RWPE1 (cell line): ENCODE results near the gene BIRC3.
"Not testable (repeated sequence)": the region's sequence is repeated elsewhere in the genome, so short reads cannot be mapped to it uniquely, and the experiment has no call there.

Experiments used
- CTCF ChIA-PET: fragments of 350-600 bp; sonication (Branson Sonifier 250); formaldehyde crosslinking; extraction: SDS; loops from one replicate; lab custom pipeline; 2021; lab: Yijun Ruan, JAX
- POLR2A ChIA-PET: fragments of 400-600 bp; formaldehyde crosslinking; extraction: SDS; loops from one replicate; lab custom pipeline; 2020; ENCODE audit warnings: antibody characterized with exemption; ENCODE audit not compliant: low non-redundant PET; lab: Yijun Ruan, JAX
- DNase-seq: peaks from one replicate; pipeline ENCODE4 v3.0.0; 2012; ENCODE audit warnings: low spot score
- H3K27ac ChIP-seq: fragments of 450-650 bp; 2 replicates; pipeline ENCODE4 v1.5.1; 2017
- CTCF ChIP-seq: fragments of 450-650 bp; conservative IDR thresholded peaks from 2 replicates; pipeline ENCODE4 v1.5.1; 2017; ENCODE audit warnings: low read depth, mild to moderate bottlenecking

BIRC3 gene

DNA sequence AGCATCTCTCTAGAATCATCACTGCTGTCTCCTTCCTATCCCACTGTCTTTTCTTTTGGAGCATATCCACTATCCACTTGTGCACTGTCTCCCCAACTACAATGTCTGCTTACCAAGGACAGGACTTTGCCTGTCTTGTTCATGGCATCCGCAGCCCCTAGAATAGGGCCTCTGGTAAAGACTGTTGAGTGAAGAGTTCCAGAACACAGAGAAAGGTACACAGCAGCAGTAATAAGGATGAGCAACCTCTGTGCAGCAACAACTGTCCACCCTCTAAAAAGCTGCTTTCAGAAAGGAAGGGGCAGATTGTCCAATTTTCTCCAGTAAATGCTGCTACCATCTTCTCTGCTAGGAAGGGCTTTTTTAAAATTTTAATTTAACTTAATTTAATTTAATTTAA is 25.5 kb upstream of the BIRC3 start:
- CTCF ChIA-PET = interaction anchor here (0.6 to 1.0 kb wide), 2 partner anchors 49 to 68 kb away, joined by 3 to 5 read pairs; no protein-coding TSS in a partner anchor
- TF ChIP-seq CTCF = no peak
- H3K27ac ChIP-seq = no peak overlapping the region
- POLR2A ChIA-PET = no interaction called here
- no peak for DNase-seq

DNA sequence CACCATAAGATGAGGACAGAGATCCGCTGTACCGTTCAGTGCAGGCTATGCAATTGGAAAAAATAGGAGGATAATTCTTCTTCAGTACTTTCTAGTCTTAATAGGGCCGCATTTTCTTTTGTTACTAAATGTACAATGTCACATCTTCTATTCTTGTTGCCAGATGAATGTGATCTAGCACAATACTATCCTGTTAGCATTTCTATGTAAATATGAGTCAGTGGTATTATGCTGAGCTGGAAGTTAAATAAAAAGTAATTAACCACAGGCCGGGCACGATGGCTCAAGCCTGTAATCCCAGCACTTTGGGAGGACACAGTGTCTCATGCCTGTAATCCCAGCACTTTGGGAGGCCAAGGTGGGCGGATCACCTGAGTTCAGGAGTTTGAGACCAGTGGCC is 24.4 kb upstream of the BIRC3 start:
- ChIA-PET POLR2A (no interaction called here), CTCF (interaction anchor here (0.9 to 1.1 kb wide), 2 partner anchors 110 to 134 kb away, joined by 3 read pairs; no protein-coding TSS in a partner anchor)
- no peak for DNase-seq
- no peak for TF ChIP-seq CTCF
- H3K27ac ChIP-seq = no peak overlapping the region

- ChIA-PET CTCF (interaction anchor here (0.5 to 1.4 kb wide), 7 partner anchors 12 to 379 kb away, joined by 3 to 6 read pairs (median 3); no protein-coding TSS in a partner anchor), POLR2A (no interaction called here)
- H3K27ac ChIP-seq = no peak overlapping the region
- TF ChIP-seq CTCF = peak; percentile 58
- peak; percentile 31 for DNase-seq
Measured at GRCh38 chr11:102293873-102294601, 23.2 kb upstream of the BIRC3 start.

- no peak overlapping the region for H3K27ac ChIP-seq
- POLR2A ChIA-PET = no interaction called here
- no peak for DNase-seq
- CTCF ChIA-PET = interaction anchor here (0.6 to 1.4 kb wide), 3 partner anchors 15 to 378 kb away, joined by 3 to 6 read pairs (median 3); no protein-coding TSS in a partner anchor
- no peak for TF ChIP-seq CTCF
Measured at GRCh38 chr11:102295045-102295444, 22.2 kb upstream of the BIRC3 start.

- CTCF ChIA-PET, DNase-seq, POLR2A ChIA-PET, H3K27ac ChIP-seq: not testable (repeated sequence)
Measured at GRCh38 chr11:102296757-102297156, 20.5 kb upstream of the BIRC3 start.

DNA sequence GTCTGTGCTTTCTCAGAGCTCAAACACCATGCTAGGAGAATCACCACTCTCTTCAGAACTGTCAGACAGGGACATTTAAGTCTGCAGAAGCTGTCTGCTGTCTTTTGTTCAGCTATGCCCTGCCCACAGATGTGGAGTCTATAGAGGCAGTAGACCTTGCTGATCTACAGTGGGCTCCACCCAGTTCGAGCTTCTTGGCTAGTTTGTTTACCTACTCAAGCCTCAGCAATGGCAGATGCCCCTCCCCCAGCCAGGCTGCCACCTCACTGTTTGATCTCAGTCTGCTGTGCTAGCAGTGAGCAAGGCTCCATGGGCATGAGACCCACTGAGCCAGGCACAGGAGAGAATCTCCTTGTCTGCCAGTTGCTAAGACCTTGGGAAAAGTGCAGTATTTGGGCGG is 16.4 kb upstream of the BIRC3 start:
- H3K27ac ChIP-seq = peak overlapping the region; percentile 68
- POLR2A ChIA-PET, DNase-seq: not testable (repeated sequence)
- CTCF ChIA-PET = interaction anchor here (0.5 to 0.7 kb wide), 2 partner anchors 765 to 1530 kb away, joined by 3 to 5 read pairs; no protein-coding TSS in a partner anchor

DNA sequence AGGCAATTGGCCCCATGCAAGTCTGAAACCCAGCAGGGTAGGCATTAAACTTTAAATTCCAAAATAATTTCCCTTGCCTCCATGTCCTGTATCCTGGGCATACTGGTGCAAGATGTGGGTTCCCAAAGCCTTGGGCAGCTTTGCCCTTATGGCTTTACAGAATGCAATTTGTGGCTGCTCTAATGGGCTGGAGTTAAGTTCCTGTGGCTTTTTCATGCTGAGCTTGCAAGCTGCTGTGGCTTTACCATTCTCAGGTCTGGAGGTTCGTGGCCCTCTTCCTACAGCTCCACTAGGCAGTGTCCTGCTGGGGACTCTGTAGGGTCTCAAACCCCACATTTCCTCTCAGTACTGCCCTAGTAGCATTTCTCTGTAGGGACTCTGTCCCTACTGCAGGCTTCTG is 15.0 kb upstream of the BIRC3 start:
- H3K27ac ChIP-seq = no peak overlapping the region
- DNase-seq = no peak
- ChIA-PET POLR2A (no interaction called here), CTCF (no interaction called here)
- TF ChIP-seq CTCF = no peak
